ENCODE measurements around the gene FFAR2.

- TF ChIP-seq EZH2 (IDR thresholded peaks at IDR 0.05) (no peak), POLR2AphosphoS5 (IDR thresholded peaks at IDR 0.05; ENCODE audit: borderline replicate concordance, low read depth, low read length) (no peak), FOXP2 (optimal IDR thresholded peaks at IDR 0.05; ENCODE audit: control extremely low read depth, extremely low read length, insufficient read depth) (no peak)
These were observed 43.0 kb upstream of the FFAR2 start for GRCh38 chr19:35404879-35405622.

All from SK-N-MC (cell line).